ENCODE measurements around the gene STXBP5L. TPM values are rescaled to one million over a fixed set of nuclear protein-coding genes. Genes with fewer than 3 reads are reported as not detected.
"Not testable (repeated sequence)": the region's sequence is repeated elsewhere in the genome, so short reads cannot be mapped to it uniquely, and the experiment has no call there.

Gene STXBP5L
- total RNA-seq, 1 donor: not detected

GRCh38 chr3:121111914-121112612 lies 204.1 kb downstream of the STXBP5L start:
- peaks cover 5% of the 10 kb centered on the region for H3K9me3 ChIP-seq (ENCODE audit: low read depth, low read length)
- H3K4me1 ChIP-seq (ENCODE audit: insufficient read depth, low read length): no peaks in the 10 kb centered on the region
- H3K4me3 ChIP-seq (ENCODE audit: low read length): no peak overlapping the region
- no peaks in the 10 kb centered on the region for H3K27me3 ChIP-seq (ENCODE audit: insufficient read depth, low read length)

- Histone ChIP-seq H3K27me3 (ENCODE audit: insufficient read depth, low read length) (no peaks in the 10 kb centered on the region), H3K4me1 (ENCODE audit: insufficient read depth, low read length) (no peaks in the 10 kb centered on the region), H3K9me3 (ENCODE audit: low read depth, low read length) (no peaks in the 10 kb centered on the region), H3K4me3 (ENCODE audit: low read length) (no peak overlapping the region)
Observed at GRCh38 chr3:121126033-121126706, 218.2 kb downstream of the STXBP5L start.

- H3K27me3 ChIP-seq (ENCODE audit: insufficient read depth, low read length): no peaks in the 10 kb centered on the region
- H3K9me3 ChIP-seq (ENCODE audit: low read depth, low read length): no peaks in the 10 kb centered on the region
- no peak overlapping the region for H3K4me3 ChIP-seq (ENCODE audit: low read length)
- H3K4me1 ChIP-seq (ENCODE audit: insufficient read depth, low read length): no peaks in the 10 kb centered on the region
Observed at GRCh38 chr3:121126707-121127035, 218.7 kb downstream of the STXBP5L start.

- no peaks in the 10 kb centered on the region for H3K27me3 ChIP-seq (ENCODE audit: insufficient read depth, low read length)
- H3K9me3 ChIP-seq (ENCODE audit: low read depth, low read length): no peaks in the 10 kb centered on the region
- H3K4me1 ChIP-seq (ENCODE audit: insufficient read depth, low read length): no peaks in the 10 kb centered on the region
- H3K4me3 ChIP-seq (ENCODE audit: low read length): no peak overlapping the region
Observed at GRCh38 chr3:121152573-121152972, 244.6 kb downstream of the STXBP5L start.

GRCh38 chr3:121153851-121154250 lies 245.8 kb downstream of the STXBP5L start:
- Histone ChIP-seq H3K4me3 (ENCODE audit: low read length) (no peak overlapping the region), H3K9me3 (ENCODE audit: low read depth, low read length) (no peaks in the 10 kb centered on the region), H3K27me3 (ENCODE audit: insufficient read depth, low read length) (no peaks in the 10 kb centered on the region), H3K4me1 (ENCODE audit: insufficient read depth, low read length) (no peaks in the 10 kb centered on the region)

- no peaks in the 10 kb centered on the region for H3K9me3 ChIP-seq (ENCODE audit: low read depth, low read length)
Observed at GRCh38 chr3:121155028-121155427, 247.0 kb downstream of the STXBP5L start.

GRCh38 chr3:121165397-121165837 lies 257.4 kb downstream of the STXBP5L start:
- no peaks in the 10 kb centered on the region for H3K27me3 ChIP-seq (ENCODE audit: insufficient read depth, low read length)
- no peaks in the 10 kb centered on the region for H3K9me3 ChIP-seq (ENCODE audit: low read depth, low read length)
- no peaks in the 10 kb centered on the region for H3K4me1 ChIP-seq (ENCODE audit: insufficient read depth, low read length)
- H3K4me3 ChIP-seq (ENCODE audit: low read length): no peak overlapping the region

More at GRCh38 chr3:121155028-121155427, 247.0 kb downstream of the STXBP5L start:
- Histone ChIP-seq H3K4me3 (ENCODE audit: low read length) (no peak overlapping the region), H3K4me1 (ENCODE audit: insufficient read depth, low read length) (no peaks in the 10 kb centered on the region), H3K27me3 (ENCODE audit: insufficient read depth, low read length) (no peaks in the 10 kb centered on the region)

- Histone ChIP-seq H3K4me1 (ENCODE audit: insufficient read depth, low read length) (no peaks in the 10 kb centered on the region), H3K4me3 (ENCODE audit: low read length) (no peak overlapping the region), H3K27me3 (ENCODE audit: insufficient read depth, low read length) (no peaks in the 10 kb centered on the region), H3K9me3 (ENCODE audit: low read depth, low read length) (no peaks in the 10 kb centered on the region)
Observed at GRCh38 chr3:121167374-121168139, 259.6 kb downstream of the STXBP5L start.

- peaks cover 1% of the 10 kb centered on the region for H3K9me3 ChIP-seq (ENCODE audit: low read depth, low read length)
- no peaks in the 10 kb centered on the region for H3K4me1 ChIP-seq (ENCODE audit: insufficient read depth, low read length)
- no peak overlapping the region for H3K4me3 ChIP-seq (ENCODE audit: low read length)
- H3K27me3 ChIP-seq (ENCODE audit: insufficient read depth, low read length): no peaks in the 10 kb centered on the region
Observed at GRCh38 chr3:121175083-121175482, 267.1 kb downstream of the STXBP5L start.

- H3K4me1 ChIP-seq (ENCODE audit: insufficient read depth, low read length); H3K27me3 ChIP-seq (ENCODE audit: insufficient read depth, low read length); H3K9me3 ChIP-seq (ENCODE audit: low read depth, low read length); H3K4me3 ChIP-seq (ENCODE audit: low read length): not testable (repeated sequence)
Observed at GRCh38 chr3:121190626-121191025, 282.6 kb downstream of the STXBP5L start.

- Histone ChIP-seq H3K27me3 (ENCODE audit: insufficient read depth, low read length) (no peaks in the 10 kb centered on the region), H3K9me3 (ENCODE audit: low read depth, low read length) (peaks cover 6% of the 10 kb centered on the region), H3K4me3 (ENCODE audit: low read length) (no peak overlapping the region), H3K4me1 (ENCODE audit: insufficient read depth, low read length) (no peaks in the 10 kb centered on the region)
Observed at GRCh38 chr3:121202573-121202972, 294.6 kb downstream of the STXBP5L start.

GRCh38 chr3:121223116-121223515 lies 315.1 kb downstream of the STXBP5L start:
- H3K4me1 ChIP-seq (ENCODE audit: insufficient read depth, low read length): no peaks in the 10 kb centered on the region
- H3K27me3 ChIP-seq (ENCODE audit: insufficient read depth, low read length): no peaks in the 10 kb centered on the region
- H3K9me3 ChIP-seq (ENCODE audit: low read depth, low read length): no peaks in the 10 kb centered on the region
- no peak overlapping the region for H3K4me3 ChIP-seq (ENCODE audit: low read length)

- Histone ChIP-seq H3K4me3 (ENCODE audit: low read length) (no peak overlapping the region), H3K9me3 (ENCODE audit: low read depth, low read length) (no peaks in the 10 kb centered on the region), H3K27me3 (ENCODE audit: insufficient read depth, low read length) (no peaks in the 10 kb centered on the region), H3K4me1 (ENCODE audit: insufficient read depth, low read length) (no peaks in the 10 kb centered on the region)
Observed at GRCh38 chr3:121228971-121229370, 321.0 kb downstream of the STXBP5L start.

- H3K4me1 ChIP-seq (ENCODE audit: insufficient read depth, low read length); H3K9me3 ChIP-seq (ENCODE audit: low read depth, low read length); H3K4me3 ChIP-seq (ENCODE audit: low read length); H3K27me3 ChIP-seq (ENCODE audit: insufficient read depth, low read length): not testable (repeated sequence)
Observed at GRCh38 chr3:121230194-121230593, 322.2 kb downstream of the STXBP5L start.

- H3K9me3 ChIP-seq (ENCODE audit: low read depth, low read length): no peaks in the 10 kb centered on the region
- no peaks in the 10 kb centered on the region for H3K27me3 ChIP-seq (ENCODE audit: insufficient read depth, low read length)
- H3K4me3 ChIP-seq (ENCODE audit: low read length): no peak overlapping the region
- H3K4me1 ChIP-seq (ENCODE audit: insufficient read depth, low read length): no peaks in the 10 kb centered on the region
Observed at GRCh38 chr3:121231872-121232271, 323.9 kb downstream of the STXBP5L start.
